Hematopoietic multipotent progenitor cell treated with erythropoietin and hydrocortisone succinate and interleukin-3 and kit ligand, for 6 days (in vitro differentiated cells): ENCODE data around the gene MOV10.
"Not testable (repeated sequence)": the region's sequence is repeated elsewhere in the genome, so short reads cannot be mapped to it uniquely, and the experiment has no call there.

Experiments
- DNase-seq: peaks from one replicate; pipeline ENCODE4 v3.0.0-alpha.2; 2015

Gene MOV10

DNA sequence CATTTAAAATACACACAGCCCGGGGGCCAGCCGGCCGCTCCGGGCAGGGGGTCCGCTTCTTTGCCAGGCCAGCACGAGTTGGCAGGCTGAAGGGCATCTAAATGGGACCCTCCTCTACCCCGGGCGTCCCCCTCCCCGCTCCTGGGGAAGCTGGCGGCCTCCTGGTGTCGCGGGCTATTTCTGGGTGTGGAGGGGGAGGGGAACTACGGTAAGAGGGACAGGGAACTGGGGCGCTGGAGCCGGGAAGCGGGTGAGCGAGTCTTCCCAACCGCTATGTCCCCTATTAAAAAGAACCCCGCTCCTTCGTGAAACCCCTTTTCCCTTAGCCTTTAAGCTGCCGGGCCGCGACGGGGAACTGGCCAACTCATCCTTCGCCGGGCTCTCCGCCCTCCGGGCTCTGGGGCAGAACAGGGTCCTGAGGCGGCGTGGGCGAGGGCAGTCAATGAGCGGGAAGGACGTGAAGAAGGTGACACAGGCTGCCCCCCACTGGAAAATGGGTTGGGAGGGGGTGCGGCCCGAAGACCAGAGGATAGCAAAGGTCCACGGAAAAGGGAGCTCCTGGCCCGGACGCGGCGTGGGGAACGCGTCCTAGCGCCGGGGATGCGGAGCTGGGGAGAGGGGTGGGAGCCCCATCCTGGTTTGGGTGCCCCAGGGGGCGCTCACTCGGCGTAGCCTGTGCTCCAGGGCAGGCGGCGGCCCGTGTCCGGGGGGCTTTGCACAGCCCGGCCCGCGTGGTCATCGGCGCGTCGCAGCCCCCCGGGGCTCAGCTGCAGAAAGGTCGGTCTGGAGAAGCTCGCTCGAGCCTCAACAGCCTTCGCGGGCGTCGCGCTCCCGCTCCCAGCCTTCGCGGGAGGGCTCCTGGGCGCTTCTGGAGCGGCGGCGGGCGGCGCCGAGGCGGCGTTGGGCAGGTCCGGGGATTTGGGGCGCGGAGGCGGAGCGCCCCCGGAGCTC, 40.1 kb downstream of the MOV10 start:
- peak; percentile 11 for DNase-seq

DNA sequence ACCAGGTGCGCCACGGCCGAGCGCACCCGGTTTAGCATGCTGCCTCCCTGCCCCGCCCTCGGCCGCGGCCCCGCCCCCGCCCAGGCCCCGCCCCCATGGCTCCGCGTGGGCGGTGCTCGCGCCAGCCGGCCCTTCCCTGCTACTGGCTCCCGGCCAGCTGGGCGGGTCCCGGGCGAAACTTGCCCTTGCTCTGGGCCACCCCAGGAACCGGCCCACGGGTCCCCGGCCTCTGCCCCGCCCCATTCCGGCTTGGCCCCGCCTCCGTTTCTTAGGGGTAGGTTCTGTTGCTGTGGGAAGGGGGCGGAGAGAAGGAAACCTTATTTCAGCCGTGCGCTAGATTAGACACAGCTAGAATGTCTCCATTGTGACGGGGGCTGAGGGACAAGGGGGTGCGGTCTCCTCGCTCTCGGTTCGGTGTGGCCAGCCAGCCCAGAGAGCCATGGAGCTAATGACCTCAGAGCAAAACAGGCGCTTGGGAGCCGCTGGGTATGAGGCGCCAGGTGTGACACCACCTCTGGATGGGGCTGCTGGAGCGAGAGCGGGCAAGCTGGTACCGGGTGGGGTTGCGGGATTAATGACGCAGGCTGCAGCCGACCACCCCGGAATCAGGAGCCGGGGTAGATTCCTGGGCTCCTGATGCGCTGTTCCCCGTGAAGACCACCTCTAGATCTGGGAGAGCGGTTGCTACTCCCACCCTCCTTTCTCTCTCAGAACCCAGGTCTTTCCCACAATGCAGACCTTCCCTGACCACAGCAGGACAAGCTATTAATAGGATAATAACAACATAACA, 41.0 kb downstream of the MOV10 start, which contains the start of gene PPM1J:
Gene PPM1J, minus strand, starts transcription at position 69 of the 790 bp plus-strand sequence. Its CDS starts 31 bp downstream, at position 38.
- DNase-seq: peak; percentile 97

DNA sequence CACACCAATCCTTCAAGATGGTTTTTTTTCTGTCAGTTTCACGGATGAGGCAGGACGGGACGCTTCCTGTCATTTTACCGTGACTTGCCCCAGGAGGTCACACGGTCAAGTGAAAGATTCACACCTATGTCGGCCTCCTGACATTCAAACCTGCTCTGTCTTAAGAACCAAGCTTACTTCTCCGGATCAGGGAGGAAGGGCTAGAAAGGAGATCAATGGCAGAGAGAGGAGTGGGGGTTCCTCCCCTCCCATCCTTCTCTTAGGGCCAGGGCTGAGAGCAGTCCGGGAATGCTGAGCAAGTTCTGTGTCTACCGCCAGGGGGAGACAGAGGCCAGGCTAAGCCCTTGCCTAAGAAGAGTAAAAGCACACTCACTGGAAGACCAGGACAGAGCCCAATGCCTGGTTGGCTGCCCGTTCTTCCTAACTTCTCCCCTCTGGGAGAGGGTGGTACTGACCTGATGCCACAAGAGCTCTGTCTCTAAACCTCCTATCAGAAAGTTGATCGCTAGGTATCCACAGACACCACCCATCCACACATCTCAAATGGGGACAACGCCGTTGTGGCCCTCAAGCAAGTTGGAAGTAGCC, 41.8 kb downstream of the MOV10 start:
- DNase-seq: peak; percentile 91

DNA sequence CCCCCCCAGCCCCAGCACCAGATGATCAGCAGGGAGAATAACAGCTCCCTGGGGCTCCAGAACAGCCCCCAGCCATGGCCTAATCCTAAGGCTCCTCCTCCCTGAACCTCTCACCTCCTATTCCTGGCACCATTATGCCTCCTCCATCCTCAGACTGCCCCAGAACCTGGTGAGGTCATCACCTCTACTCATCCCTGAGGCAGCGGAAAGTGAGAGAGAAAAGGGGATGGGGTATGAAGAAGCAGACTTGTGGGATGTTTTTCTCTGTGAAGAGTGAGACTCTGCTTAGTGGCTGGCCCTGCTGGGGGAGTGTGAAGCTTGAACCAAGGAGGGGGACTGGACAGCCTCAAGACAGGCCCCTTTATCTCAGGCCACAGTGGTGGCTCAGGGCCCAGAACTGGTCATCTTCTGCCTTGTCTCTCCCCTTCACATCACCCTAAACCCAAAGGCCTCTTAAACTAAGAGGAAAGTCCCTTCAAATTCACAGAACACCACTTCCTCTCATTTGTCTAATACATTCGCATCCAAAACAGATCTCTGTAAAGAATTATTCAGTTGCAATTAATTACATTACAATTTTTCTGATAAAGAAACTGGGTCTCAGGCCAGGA, 42.9 kb downstream of the MOV10 start:
- no peak for DNase-seq

DNA sequence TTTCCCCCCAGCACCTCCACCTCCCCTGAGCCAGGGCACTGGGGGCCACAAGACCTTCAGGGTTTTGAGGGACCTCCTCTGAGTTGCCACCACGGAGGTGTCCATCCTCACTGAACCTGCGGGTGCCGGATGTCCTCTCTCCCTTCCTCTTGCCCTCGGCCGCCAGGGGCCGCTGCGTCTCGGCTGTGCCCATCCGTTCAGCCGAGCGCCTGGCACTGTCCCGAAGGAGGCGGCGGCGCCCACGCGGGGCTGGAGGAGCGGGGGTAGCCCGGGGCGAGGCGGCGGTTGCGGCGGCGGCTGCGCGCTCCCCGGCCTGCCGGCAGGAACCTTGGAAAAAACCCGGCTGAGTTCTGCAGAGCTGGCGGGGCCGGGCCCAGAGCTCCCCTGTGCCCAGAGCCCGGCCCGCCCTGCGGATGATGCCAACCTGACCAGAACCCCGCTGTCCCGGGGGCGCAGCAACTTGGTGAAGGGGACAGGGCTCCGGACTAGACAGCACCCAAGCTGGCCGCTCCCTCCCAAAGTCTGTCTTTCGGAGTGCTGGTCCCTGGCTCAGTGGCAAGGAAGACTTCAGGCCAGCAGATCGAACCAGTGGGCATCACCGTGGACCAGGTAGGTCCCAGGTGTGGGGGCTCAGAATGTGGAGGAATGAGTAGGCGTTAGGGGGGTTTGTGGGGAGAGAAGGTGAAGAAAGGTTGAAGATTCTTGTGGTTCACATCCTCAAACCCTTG, 44.4 kb downstream of the MOV10 start:
- DNase-seq: peak; percentile 89

DNA sequence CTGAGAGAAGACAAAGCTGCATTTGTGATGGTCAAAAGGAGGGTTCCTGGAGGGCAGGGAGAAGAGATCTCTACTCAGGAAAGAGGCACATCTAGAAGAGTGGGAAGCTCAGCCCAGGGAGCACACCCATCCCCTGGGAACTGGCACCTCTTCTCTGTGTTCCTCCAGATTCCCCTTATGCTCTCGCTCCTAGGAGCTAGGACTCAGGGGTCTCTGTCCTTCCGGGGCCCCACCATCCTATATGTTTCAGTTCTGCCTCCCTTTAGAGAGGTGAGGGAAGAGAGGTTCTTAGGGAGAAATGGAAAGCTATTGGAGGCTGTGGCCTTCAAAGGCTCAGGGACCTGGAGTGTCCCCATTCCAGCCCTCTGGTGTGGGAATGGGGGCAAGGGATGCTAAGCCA, 45.2 kb downstream of the MOV10 start:
- no peak for DNase-seq

DNA sequence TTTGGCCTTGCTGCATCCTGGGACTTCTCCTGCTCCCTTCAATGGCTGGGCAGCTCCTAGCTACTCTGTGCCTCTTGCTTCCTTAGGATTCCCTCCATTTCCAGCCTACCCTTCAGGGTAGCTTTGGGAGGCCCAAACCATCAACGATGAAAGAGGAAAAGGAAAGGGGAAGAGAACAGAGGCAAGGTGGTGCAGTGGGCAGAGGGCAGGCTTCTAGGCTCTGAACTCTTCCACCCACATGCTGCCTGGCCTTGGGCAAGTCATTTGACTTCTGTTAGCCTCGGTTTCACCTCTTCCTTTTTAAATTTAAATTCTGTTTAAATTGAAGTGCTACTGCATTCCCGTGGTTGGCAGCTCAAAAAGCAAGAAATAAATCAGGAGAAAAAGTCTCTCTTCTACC, 46.3 kb downstream of the MOV10 start:
- DNase-seq: no peak

DNA sequence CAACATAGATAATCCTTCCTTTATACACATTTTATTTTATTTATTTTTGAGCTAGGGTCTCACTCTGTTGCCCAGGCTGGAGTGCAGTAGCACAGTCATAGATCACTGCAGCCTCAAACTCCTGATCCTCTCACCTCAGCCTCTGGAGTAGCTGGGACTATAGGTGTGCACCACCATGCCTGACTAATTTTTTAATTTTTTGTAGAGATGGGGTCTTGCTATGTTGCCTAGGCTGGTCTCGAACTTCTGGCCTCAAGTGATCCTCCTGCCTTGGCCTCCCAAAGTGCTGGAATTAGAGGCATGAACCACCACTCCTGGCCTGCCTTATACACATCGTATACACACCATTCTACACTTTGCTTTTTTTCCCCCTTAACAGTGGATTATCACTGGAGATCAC, 46.8 kb downstream of the MOV10 start:
- not testable (repeated sequence) for DNase-seq

DNA sequence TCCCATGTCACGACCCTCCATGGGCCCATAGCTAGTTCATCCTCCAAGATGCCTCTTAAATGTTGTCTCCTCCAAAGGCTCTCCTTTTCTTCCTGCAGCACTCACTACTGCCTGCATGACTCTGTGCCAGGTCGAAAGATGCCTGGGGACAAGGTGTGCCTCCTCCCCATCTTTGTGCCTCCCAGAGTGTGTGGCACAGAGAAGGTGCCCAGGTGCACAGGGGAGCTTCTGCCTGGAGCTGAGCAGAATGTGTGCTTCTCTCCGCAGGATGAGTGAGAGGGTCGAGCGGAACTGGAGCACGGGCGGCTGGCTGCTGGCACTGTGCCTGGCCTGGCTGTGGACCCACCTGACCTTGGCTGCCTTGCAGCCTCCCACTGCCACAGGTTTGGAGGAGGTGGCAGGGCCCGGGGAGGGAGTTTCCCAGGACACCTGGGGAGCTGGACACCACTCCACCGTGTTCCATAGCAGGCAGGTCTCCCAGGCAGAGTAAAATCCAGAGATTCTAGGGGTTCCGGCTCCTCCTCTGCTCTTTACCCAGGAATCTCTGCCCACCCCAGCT, 47.6 kb downstream of the MOV10 start:
- DNase-seq: no peak

DNA sequence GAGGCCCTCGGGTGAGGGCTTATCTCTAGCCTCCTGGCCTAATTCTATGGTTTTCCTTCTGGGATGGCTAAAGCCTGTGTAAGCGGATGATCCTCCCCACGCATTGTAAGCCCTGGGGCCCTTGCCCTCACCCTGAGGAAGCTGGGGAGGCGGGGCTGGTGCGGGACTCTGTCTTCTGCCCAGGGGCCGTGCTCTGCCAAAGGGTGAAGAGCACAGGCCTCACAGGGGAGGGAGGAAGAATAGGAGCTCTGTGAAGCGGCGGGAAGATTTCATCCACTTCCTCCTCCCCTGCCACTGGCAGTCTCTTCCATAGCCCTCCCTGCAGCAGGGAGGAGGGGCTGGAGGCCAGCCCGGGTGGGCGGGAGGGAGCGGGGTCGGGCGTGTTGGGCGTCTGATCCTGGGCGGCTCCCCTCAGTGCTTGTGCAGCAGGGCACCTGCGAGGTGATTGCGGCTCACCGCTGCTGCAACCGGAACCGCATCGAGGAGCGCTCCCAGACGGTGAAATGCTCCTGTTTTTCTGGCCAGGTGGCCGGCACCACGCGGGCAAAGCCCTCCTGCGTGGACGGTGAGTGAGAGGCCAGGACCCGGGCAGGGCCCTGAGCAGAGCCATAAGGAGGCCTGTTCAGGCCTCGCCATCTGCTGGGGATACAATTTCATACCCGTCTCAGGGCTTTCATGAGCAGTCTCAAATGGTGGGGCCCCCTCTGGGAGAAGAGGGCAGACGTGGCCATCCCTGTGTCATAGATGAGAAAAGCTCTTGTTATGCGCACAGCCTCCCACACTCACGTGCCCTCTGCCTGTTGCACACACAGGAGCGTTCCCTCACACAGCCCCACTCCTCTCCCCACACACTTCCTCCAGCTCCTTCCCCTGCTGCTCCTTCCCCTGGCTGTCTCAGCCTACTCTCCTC, 48.4 kb downstream of the MOV10 start:
- no peak for DNase-seq

DNA sequence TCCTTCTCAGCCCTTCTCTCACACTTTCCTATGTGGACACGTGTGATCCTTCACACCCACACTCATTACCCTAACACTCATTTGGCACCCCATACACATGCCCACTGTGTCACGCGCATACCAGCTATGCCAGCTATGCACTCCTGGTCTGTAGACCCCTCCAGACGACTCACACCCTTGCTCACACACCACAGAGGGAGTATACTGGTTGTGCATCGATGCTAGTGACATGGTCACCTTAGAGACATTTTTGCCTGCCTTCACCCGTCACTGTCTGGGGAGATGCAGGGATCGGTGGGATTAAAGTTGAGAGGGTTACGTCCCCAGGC, 49.0 kb downstream of the MOV10 start:
- no peak for DNase-seq

DNA sequence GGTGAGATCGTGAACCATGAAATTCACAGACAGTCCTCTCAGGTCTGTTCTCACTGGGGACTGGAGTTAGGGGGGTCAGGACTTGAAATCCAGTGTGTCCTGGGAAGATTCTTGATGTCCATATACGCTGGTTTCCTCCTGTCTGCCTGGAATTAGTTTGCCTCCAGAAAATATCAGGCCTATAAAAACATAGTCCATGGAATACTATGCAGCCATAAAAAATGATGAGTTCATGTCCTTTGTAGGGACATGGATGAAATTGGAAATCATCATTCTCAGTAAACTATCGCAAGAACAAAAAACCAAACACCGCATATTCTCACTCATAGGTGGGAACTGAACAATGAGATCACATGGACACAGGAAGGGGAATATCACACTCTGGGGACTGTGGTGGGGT, 49.8 kb downstream of the MOV10 start:
- not testable (repeated sequence) for DNase-seq

DNA sequence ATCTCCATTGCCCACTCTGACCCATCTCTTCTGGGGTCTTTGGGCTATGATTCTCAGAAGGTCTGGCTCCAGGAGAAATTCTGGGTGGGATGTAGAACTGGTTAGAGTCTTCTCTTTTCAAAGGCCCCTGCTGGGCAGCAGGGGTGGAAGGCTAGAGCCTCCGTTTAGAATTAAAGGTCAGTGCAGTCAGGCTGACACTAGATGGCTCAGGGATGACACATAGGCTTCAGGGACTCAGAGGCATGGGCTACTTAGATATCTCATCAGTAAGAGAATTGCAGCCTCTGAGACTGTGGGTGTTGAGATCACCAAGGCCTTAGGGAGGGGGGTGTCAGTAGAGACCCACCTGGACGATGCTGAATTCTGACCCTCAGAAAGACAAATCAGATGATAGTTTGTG, 53.3 kb downstream of the MOV10 start:
- DNase-seq: no peak

DNA sequence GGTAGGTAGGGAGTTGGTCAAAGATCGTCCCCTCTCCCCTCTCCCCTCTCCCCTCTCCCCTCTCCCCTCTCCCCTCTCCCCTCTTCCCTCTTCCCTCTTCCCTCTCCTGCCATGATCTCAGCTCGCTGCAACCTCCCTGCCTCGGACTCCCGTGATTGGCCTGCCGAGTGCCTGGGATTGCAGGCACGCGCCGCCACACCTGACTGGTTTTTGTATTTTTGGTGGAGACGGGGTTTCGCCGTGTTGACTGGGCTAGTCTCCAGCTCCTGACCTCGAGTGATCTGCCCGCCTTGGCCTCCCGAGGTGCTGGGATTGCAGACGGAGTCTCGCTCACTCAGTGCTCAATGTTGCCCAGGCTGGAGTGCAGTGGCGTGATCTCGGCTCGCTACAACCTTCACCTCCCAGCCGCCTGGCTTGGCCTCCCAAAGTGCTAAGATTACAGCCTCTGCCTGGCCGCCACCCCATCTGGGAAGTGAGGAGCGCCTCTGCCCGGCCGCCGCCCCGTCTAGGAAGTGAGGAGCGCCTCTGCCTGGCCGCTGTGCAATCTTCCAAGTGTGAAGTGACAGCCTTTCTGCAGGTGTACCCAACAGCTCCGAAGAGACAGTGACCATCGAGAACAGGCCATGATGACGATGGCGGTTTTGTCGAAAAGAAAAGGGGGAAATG, 54.0 kb downstream of the MOV10 start:
- DNase-seq: not testable (repeated sequence)

DNA sequence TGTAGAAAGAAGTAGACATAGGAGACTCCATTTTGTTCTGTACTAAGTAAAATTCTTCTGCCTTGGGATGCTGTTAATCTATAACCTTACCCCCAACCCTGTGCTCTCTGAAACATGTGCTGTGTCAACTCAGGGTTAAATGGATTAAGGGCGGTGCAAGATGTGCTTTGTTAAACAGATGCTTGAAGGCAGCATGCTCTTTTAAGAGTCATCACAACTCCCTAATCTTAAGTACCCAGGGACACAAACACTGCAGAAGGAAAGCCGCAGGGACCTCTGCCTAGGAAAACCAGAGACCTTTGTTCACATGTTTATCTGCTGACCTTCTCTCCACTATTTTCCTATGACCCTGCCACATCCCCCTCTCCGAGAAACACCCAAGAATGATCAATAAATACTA, 54.6 kb downstream of the MOV10 start:
- not testable (repeated sequence) for DNase-seq

DNA sequence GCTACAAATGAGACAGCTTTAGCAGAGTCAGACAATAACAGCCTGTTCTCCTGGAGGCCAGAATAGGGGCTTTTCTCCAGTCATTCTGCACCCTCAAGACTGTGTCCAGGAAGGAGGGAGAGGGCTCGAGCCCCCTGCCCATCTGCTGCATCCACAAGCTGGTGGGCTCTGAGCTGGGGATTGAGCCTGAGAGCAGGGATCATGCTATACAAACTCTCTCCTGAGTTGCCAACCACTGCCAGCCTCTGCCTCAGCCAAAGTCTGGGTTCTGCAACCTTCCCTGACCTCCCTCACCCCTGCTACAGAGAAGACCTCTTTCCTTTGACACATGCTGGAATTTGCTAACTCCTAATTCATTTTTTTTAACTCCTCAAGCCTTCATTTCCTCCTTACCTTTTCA, 55.5 kb downstream of the MOV10 start:
- no peak for DNase-seq

DNA sequence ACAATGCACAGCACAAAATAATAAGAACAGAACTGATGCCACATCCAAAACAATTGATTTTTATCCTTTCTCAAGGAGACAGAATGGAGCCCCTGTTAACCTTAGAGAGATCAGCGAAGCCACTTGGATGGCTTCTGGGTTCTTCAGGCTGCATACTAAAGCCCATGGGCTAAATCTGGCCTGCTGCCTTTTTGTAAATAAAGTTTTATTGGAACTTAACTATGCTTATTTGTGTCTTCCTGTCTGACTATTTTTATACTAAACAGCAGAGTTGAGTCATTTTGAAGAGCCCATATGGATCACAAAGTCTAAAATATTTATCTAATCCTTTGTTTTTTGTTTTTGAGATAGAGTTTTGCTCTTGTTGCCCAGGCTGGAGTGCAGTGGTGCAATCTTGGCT, 57.0 kb downstream of the MOV10 start:
- DNase-seq: no peak

DNA sequence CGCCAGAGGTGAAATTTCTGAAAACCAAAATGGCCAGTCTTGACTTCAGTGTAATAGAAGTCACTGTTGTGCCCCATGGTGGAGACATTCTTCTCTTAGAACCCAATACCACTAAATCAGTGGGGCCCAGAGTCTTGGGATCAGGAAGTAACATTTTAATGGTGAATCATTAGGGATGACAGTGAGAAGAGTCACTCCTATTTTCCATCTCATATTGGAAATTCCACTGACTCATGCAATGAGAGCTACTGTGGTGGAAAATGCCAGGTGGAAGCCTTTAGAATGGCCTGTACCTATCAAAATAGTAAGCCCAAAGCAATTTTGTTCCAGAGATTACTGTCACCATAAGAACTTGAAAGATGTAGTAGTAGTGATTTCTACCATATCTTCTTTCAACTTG, 61.3 kb downstream of the MOV10 start:
- DNase-seq: no peak

DNA sequence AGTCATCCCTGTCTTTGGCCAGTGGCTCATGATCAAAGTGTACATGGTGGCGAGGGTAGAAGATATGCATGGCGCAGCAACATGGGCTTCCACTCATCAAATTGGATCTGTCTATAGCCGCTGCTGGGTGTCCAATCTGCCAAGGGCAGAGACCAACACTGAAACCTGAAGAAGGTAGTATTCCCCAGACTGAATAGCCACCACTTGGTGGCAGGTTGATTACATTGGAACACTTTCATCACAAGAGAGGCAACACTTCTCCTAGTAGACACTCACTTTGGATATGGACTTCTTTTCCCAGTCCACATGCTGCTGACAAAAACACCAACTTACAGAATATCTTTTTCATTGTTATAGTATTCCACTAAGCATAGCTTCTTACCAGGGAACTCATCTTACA, 63.1 kb downstream of the MOV10 start:
- DNase-seq: no peak
